Activated CD4-positive, alpha-beta T cell treated with anti-CD3 and anti-CD28 coated beads for 1 hour (primary cell): ENCODE data around the gene SKAP1.
"Not testable (repeated sequence)": the region's sequence is repeated elsewhere in the genome, so short reads cannot be mapped to it uniquely, and the experiment has no call there.

Source experiments
- DNase-seq: peaks from one replicate; pipeline ENCODE4 v3.0.0-alpha.2; 2020

SKAP1 gene

DNA sequence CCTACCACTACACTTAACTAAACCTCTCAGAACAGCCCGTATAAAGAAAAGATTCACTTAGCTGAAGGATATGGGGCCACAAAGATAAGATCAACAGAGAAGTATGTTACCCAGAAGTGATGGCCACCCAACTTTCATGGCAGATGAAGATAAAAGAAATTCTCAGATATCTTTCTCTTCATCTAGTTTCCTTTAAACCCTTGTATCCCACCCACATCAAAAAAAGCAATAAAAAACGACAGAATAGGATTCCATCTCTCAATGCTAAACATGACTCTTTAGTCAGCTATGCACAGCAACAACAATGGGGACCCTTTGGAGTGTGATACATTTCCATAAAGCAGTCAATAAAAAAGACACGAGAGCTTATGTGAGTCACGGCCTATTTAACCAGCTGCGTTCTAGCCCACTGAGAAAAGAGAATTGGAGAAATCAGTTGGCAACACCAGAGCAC, 235.9 kb downstream of the SKAP1 start:
- no peak for DNase-seq

DNA sequence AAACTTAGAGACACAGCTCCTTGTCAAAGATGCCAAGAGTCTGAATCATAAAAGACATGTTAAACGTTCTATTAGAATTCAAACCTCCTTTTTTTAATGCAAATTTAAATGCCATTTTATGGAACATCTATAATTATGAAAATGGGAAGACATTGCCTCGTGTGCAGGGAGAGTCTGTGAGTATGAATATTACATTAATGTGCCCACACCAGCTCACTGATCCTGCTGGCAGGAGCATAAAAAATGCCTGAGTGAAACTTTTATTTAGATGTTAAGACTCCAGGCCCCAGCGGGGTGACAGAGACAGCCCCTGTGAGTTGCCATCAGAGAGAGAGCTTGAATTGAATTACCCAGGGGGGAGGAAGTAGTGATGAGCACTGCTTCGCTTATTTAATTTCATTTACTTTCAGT, 237.7 kb downstream of the SKAP1 start:
- DNase-seq = no peak

DNA sequence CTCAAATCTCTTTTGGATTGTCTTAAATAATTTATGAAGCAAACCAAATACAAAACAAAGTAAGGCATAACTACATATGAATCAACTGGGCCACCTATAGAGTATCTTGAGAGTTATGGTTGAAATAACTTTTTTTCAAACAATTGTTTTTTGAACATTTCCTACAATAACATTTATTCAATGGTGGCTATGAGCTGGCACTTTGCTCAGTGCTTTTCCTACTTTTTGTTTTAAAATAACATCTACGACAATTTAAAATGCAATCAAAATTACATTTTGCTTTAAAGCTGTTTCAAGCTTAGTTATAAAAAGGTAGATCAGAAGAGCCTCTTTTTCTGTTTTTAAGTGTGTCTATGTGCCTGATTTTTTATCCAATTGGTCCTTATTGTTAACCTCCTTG, 238.7 kb downstream of the SKAP1 start:
- DNase-seq = no peak

DNA sequence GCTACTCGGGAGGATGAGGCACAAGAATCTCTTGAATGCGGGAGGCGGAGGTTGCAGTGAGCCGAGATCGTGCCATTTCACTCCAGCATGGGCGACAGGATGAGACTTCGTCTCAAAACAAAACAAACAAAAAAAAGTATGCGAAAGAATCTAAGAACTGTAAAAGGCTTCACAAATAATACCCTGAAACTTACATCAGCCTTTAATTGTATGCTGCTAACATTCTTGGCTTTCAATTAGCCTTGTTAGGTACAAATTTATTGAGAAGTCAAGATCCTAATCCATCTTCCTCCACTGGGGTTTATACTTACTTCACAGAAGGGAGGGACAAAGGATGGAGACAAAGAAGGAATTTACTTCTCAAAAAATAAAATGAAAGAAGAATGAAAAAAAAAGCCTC, 239.1 kb downstream of the SKAP1 start:
- DNase-seq = no peak

DNA sequence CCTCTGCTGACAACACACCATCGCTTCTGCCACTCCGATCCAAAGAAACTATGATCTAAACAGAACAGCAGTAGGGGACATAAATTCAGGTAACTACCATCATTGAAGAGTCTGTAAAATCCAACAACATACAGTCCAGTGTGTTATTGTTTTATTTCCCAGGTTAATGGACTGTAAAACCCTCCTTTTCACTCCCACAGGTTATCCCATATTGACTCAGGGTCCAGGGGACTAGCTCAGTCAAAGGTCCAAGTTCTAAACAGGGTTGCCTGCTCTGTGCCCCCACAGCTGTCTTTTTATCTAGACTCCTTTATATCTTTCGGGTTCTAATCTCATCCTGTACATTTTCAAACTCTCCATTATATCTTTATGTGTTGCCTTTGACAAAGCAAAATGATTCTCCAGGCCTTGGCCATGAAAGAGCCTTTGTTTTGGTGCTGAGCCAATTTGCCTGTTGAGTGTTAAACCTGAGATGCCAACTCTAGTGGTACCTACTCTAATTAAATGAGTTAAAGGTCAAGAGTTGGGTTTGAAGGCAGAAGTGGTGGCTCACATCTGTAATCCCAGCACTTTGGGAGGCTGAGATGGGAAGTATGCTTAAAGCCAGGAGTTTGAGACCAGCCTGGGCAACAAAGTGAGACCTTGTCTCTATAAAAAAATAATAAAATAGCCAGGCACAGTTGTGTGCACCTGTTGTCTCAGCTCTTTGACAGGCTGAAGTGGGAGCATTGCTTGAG, 242.0 kb downstream of the SKAP1 start:
- DNase-seq = no peak

DNA sequence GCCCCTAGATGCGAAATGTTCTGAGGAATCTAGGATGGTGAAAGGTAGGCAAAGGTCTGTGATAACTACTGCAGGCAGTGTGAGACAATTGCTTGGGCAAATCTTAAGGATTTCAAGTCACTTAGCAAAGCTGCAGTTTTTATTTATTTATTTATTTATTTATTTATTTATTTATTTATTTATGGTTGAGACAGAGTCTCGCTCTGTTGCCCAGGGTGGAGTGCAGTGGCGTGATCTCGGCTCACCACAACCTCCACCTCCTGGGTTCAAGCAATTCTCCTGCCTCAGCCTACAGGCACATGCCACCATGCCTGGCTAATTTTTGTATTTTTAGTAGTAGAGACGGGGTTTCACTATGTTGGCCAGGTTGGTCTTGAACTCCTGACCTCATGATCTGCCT, 243.7 kb downstream of the SKAP1 start:
- not testable (repeated sequence) for DNase-seq

DNA sequence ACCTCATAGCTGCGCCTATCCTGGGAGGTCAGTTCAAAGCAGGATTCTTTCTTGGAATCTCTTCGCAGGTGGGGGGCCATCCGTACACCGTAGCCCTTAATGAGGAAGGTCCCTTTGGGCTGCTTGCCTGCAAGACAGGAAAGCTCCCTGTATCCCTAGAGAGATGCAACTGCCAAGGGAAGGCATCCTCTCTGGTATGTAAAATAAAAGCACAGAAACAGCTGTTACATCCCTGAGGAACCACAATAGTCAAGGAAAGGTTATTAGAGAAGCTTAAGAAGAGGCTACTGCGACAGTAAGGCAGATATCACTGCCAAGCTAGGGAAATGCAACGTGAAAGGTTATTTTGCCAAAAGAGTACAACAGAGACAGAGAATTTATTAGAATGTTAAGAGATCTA, 245.3 kb downstream of the SKAP1 start:
- DNase-seq = no peak

DNA sequence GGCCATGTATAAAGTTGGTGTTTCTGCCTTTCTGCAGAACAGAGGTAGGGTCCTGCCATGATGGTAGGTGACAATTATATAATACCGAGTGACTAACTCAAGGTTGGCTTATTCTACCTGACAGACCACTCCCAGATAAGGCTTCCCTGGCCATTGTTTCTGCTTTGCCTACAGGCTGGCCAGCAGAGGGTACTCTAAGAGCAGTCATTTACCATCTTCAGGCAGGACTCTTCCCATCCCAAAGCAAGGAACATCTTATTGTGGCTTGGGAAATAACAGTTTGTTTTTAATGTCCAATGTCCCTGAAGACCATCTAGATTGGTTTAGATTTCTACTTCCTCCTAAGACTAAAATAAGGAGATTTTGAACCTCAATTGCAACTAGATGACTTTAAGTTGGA, 248.4 kb downstream of the SKAP1 start:
- no peak for DNase-seq

DNA sequence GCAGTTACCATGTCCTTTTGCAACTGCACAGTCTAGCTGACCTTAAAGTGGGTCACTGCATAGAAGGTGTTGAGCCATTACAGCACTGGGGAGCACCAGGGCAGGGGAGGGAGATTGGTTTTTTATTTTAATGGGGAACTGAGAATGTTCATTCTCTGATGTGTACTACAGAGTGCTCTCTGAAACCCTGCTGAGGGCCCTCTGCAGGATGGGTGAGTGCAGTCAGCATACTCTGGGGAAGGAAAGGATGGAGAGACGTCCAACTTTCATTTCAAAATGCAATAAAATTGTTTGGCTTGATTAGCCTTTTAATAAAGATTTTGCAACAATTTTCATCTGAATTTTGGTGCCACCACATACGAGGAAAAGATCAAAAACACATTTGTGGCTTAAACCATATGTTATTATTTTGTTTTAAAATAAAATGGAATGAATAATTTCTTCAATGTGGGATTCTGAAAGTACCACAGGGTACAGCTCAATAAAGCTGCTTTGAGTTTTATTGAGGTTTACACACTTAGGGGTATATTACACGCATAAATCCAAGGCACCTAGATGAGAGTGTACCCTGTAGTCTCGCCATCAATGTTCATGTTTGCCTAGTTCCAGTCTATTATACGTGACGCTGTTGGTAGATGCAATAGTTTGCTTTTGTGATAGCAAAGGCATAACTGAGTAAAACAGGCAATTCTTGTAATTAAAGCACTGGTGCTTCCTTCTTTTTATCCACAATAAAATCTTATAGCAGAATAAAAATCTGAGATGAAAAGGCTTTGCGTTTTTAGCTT, 249.0 kb downstream of the SKAP1 start:
- DNase-seq = no peak

DNA sequence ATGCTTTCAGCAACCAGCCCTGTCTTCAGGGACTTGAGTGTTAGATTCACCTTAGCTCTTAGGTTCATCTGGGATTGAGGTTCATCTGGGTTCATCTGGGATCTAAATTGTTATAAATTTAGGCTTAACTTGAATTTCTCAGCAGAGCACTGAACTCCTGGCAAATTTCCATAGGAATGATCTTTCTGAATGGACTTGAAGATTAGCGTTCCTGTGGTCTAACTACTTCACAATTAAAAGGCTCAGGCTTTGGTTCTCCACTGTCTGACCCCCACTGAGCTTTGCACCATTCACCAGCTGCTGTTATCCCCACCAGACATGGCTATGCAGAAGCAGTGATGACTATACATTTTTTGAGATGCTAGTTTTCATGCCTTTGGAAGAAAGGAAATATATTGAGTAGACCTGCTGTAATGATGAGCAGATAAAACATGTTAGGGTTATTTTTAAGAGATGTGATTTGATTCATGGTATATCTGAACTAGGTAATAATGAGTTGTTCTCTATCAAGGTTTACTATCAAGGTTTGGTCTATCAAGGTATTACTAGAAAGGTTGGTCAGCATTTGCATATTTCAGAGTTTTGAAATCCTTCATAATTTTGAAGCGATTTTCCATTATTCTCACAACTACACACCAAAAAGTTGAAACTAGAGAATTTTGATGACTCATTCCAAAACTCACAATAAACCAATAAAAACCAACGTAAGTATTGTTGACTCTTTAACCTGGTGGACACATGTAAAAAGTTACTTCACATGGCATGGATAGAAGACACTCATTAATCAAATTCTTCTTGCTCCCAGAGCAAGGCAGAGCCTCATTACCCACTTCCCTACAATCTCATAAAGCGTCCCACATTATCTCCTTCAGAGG, 250.7 kb downstream of the SKAP1 start:
- no peak for DNase-seq

DNA sequence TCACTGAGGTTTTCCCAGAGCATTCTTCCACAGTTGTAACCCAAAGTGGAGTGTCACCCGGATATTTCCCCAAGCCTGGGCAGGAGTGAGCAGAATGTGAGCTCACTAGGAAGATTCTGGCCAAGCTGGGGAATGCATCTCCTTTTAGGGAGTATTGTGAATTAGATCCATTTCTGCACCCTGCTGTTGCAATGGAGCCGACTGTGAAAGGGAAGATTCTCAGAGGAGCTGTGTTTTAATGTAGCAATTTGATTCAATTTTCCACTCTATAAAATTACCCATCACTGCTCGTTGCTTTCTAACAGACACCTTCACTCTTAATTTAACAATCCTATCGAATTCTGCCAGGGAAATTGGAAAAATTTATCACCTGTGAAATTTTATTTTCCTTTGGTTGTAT, 251.7 kb downstream of the SKAP1 start:
- DNase-seq = no peak

DNA sequence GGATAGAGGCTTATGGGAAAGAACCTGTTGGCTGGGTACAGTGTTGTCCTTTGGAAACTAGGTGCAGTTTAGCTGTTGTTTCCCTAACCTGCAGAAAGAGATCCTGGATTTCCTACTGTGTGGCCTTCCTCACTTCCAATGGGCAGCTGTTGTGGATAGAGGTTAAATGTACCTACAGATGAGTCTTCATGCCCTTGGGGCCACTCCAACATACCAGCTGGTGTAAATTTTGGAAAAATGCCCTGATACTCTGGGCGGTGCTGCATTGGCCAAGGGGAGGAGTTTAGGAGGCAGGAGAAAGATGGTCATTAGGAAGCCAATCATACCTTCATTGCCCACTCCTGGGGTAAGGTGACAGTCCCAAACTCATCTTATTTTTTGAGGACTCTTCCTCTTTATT, 252.2 kb downstream of the SKAP1 start:
- no peak for DNase-seq

DNA sequence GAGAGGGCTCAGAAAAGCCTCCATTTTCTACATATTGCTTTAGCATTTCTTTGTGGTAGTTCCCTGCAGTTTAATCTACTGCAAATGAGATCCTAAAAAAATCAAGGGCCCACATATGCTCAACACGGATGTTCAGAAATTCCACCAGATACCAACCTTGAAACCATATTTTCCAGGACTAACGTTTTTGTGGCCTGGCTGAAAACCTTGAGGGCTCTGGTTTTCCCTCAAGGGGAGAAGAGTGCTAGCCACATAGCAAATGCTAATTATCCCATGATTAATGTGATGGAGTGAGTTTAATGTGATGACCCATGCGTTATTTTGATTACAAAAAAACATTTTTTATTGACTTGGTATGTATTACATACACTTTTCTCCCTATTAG, 253.6 kb downstream of the SKAP1 start:
- DNase-seq = no peak

DNA sequence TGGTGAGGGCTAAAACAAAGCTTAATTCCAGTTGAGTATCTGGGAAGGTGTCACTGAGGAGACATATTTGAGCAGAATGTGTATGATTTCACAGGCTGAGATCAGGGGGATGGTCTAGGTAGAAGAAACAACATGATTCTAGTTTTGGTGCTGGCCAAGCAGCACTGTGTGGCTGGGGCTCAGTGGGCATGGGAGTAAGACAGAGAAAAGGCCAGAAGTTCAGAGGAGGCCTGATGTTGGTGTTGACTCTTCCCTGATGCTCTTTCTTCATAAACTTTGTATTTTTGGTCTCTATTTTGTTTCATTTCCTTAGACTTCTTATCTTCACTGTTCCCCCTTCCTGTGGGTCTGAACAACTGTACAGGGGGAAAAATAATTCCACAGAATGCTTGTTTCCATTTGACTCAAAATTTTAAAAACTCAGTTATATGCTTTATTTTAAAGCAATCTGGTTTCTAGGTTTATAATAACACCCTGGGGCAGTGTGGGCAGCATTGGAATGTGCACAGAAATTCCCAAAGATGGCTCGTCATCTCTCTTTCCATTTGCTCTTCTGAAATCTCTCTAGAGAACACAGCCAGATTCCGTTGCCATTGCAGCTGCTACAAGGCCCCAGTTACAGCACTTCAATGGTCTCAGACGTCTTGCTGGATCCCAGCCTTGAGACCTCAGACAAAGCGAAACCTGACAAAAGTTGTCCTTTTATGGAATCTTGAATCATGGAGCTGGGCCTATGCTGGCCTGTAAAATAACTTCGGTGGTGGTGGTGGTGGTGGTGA, 254.1 kb downstream of the SKAP1 start:
- DNase-seq = no peak

DNA sequence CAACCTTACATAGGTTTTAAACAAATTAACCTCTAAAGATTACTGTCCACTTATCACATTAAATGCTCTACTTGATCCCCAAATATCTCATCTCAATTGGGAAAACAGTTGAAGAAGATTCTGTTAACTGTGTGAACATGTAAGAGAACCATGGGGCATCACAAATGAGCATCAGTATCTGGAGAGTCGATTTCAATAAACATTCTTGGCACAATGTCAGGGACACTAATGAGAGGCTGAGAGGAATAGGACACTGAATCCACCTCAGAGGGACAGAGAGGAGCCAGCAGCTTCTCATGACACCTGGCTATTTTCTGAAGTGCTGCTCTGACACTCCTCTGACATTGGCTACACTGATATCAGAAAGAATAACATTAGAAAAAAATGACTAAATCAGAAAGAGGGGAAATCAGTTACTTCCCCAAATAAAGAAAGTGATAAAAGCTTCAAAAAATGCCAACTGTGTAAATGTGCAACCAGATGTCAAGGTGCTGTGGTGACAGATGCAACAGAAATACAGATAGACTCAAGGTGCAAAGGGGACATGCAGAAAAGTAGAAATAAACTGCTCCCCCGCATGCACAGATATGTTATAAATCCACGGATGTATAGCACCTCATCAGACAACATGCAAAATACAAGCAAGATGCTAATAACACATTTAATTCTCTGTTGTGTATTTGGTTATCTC, 255.0 kb downstream of the SKAP1 start:
- DNase-seq = no peak

DNA sequence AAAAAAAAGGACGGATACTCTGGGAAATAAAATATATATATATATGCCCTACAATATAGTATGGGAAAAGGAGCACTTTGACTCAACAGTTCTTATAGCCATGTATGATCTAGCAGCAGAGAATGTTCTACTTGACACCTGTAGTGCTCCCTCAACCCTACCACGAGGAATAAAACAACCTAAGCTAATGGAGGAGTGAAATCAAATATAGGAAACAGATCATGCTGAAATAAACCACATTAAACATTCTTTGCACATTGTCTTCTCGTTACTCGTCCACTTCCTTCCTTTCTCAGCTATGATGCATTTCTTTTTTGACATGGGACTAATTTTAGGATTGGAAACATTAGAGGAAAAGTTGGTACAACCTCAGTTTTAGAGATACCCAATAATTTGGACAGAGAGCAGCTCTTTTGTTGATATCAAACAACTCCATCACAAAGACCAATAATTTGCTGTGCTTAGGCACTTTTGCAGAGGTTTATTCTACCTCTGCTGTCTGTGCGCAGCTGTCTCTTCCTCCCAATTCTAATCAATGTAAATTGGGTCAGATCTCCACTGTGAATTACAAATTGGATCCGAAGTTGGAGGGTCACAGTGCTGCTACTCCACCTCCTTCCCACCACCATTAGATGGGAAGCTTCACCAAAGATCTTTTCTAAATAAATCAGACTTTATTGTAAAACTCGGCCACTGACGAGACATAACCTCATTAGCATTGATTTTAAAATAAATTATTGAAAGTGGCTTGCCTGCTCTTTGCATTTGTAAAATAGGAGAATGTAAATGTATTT, 256.6 kb downstream of the SKAP1 start:
- no peak for DNase-seq

DNA sequence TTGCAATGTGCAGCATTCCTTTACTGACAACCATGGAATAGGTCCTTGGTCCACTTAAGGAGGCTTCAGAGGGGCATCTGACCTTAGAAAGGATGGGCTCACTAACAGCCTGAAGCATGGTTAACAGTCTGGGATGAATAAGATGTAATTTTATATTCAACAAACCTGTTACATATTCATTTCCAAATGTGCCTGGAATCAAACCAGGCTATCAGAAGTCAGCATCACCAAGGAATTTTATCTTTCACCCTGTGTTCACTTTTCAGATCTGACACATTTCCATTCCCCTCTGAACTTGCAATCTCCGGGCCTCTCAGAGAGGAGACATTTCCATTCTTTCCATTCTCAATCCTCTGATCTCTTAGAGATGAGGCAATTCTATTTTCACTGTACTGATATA, 260.1 kb downstream of the SKAP1 start:
- no peak for DNase-seq

DNA sequence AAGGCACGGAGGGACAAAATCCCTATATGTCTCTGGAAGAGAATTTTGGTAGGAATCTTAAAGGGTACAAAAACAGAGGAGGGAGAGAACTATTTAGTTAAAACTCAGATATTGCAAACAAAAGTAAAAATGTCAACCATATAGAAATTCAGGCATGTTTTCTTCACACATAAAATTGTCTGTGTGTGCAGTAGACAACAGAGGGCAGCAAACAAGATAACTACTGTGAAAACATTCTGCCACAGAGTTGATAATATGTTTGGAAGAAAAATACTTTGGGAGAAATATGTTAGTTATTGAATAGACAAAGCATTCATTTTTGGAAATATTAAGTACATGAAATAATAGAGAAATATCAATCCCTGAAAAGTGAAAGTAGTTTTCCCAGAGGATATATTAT, 266.2 kb downstream of the SKAP1 start:
- no peak for DNase-seq

DNA sequence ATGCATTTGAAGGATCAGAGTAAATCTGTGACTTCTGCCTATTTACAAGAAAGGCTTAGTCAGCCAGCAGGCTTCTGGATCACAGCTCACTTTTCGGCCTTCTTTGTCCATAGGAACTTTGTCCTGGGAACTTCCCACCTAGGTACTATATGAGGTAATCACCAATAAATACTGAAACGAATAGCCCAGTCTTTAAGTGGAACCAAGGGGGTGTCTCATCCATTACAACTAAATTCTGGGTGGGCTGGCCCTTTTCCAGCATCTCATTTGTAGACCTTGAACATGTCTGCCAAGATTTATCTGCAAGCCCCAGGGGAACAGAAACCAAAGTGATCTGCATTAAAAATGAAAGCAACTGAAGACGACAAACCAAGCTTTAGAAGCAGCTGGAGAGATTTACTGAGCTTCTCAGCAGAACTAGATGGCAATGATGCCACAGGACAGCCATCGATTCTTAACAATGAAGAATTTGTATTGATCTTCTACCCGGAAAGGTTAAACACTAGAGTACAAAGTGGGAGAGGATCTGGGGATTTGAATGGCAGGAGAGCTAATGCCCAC, 267.0 kb downstream of the SKAP1 start:
- no peak for DNase-seq

DNA sequence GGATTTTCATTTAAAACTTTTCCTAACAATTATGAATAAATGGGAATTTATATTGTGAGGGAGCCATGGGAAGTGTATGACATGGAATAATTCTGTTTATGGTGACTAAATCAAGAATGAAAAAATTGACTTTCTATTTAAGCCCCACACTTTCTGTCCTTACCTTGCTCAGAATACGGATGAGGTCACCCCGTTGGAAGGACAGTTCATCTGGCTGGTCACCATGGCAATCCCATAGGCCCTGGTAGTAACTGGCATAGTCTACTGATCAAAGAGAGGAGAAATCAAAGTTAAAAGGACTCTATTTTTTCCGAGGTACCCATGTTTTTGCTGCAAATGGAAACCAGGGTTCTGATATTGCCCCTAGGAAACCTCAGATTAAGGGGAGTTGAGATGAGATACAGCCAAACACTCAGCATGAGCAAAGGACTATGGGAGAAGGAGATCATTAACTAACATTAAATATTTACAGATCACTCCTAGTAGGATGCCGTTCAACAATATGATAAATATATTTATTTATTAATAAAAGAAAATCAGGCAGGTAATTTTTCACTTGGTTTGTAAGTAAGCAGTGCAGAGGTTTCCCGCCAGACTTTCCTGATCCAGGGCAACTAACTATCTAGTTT, 267.6 kb downstream of the SKAP1 start:
- no peak for DNase-seq
